ENCODE results near the gene DNAH17. TPM values are rescaled to one million over a fixed set of nuclear protein-coding genes. Genes with fewer than 3 reads are reported as not detected.

DNAH17 gene
- total RNA-seq (ENCODE audit: low replicate concordance), result 0.03 TPM in 1 of 2 replicates, not detected in the other

- Histone ChIP-seq H3K27ac (no peak within 1 kb of the TSS), H2AFZ (replicated peaks) (no peak within 1 kb of the TSS), H4K20me1 (ENCODE audit: low read depth) (no peaks in the 10 kb centered on the region), H3K36me3 (no peaks in the 10 kb centered on the region), H3F3A (ENCODE audit: low read depth) (no peaks in the 10 kb centered on the region), H3K27me3 (peaks cover 15% of the 10 kb centered on the region), H3K79me2 (ENCODE audit: low read depth) (no peaks in the 10 kb centered on the region), H3K9ac (no peak within 1 kb of the TSS), H3K4me1 (no peaks in the 10 kb centered on the region), H3K4me3 (no peak within 1 kb of the TSS), H3K4me2 (no peak within 1 kb of the TSS), H3K9me3 (ENCODE audit: low read depth) (no peaks in the 10 kb centered on the region)
- H3K27me3 Mint-ChIP-seq (ENCODE audit: insufficient read depth, low read depth), result peaks cover 4% of the 10 kb centered on the region
- no peak within 1 kb of the TSS for H3K4me3 Mint-ChIP-seq
- no peaks in the 10 kb centered on the region for H3K36me3 Mint-ChIP-seq
- no peak within 1 kb of the TSS for H3K27ac Mint-ChIP-seq
- TF ChIP-seq EZH2 (IDR thresholded peaks at IDR 0.05), result no peak
- H3K9me3 Mint-ChIP-seq, result no peaks in the 10 kb centered on the region
- DNase-seq (ENCODE audit: low spot score), result no peak
- peaks cover 3% of the 10 kb centered on the region for H3K4me1 Mint-ChIP-seq
Observed at GRCh38 chr17:78577296-78577695, at the start of gene DNAH17. Gene DNAH17, minus strand, starts transcription at chr17:78577396. Its CDS starts 2,339 bp downstream, at chr17:78575057.

- H3K36me3 ChIP-seq, result no peaks in the 10 kb centered on the region
- no peak overlapping the region for H3K4me3 Mint-ChIP-seq
- H3K27ac ChIP-seq, result no peak overlapping the region
- H2AFZ ChIP-seq (replicated peaks), result no peak overlapping the region
- H3K9me3 Mint-ChIP-seq, result peaks cover 4% of the 10 kb centered on the region
- H3K9ac ChIP-seq, result no peak overlapping the region
- H3K27me3 ChIP-seq, result no peaks in the 10 kb centered on the region
- no peaks in the 10 kb centered on the region for H3F3A ChIP-seq (ENCODE audit: low read depth)
- H3K4me1 Mint-ChIP-seq, result no peaks in the 10 kb centered on the region
- no peaks in the 10 kb centered on the region for H3K9me3 ChIP-seq (ENCODE audit: low read depth)
- H3K36me3 Mint-ChIP-seq, result no peaks in the 10 kb centered on the region
- no peak overlapping the region for H3K4me2 ChIP-seq
- peaks cover 8% of the 10 kb centered on the region for H3K27me3 Mint-ChIP-seq (ENCODE audit: insufficient read depth, low read depth)
- no peak for DNase-seq (ENCODE audit: low spot score)
- no peaks in the 10 kb centered on the region for H4K20me1 ChIP-seq (ENCODE audit: low read depth)
- no peaks in the 10 kb centered on the region for H3K4me1 ChIP-seq
- H3K79me2 ChIP-seq (ENCODE audit: low read depth), result no peaks in the 10 kb centered on the region
- no peak overlapping the region for H3K27ac Mint-ChIP-seq
- TF ChIP-seq CTCF (IDR thresholded peaks at IDR 0.05) (no peak), EZH2 (IDR thresholded peaks at IDR 0.05) (no peak)
- H3K4me3 ChIP-seq, result no peak overlapping the region
Observed at GRCh38 chr17:78624324-78625151, 47.3 kb upstream of the DNAH17 start.

- H3K9ac ChIP-seq, result no peak overlapping the region
- no peaks in the 10 kb centered on the region for H3K36me3 Mint-ChIP-seq
- no peak overlapping the region for H3K27ac ChIP-seq
- no peaks in the 10 kb centered on the region for H3K79me2 ChIP-seq (ENCODE audit: low read depth)
- no peaks in the 10 kb centered on the region for H3K36me3 ChIP-seq
- no peaks in the 10 kb centered on the region for H3F3A ChIP-seq (ENCODE audit: low read depth)
- peak overlapping the region; percentile 33 for H3K27ac Mint-ChIP-seq
- H3K4me3 ChIP-seq, result no peak overlapping the region
- DNase-seq (ENCODE audit: low spot score), result no peak
- H3K4me2 ChIP-seq, result no peak overlapping the region
- no peaks in the 10 kb centered on the region for H4K20me1 ChIP-seq (ENCODE audit: low read depth)
- TF ChIP-seq EZH2phosphoT487 (IDR thresholded peaks at IDR 0.05) (no peak), CTCF (IDR thresholded peaks at IDR 0.05) (no peak), EZH2 (IDR thresholded peaks at IDR 0.05) (no peak)
- H3K9me3 Mint-ChIP-seq, result peaks cover 7% of the 10 kb centered on the region
- no peaks in the 10 kb centered on the region for H3K9me3 ChIP-seq (ENCODE audit: low read depth)
- H3K27me3 ChIP-seq, result no peaks in the 10 kb centered on the region
- no peak overlapping the region for H2AFZ ChIP-seq (replicated peaks)
- no peak overlapping the region for H3K4me3 Mint-ChIP-seq
- no peaks in the 10 kb centered on the region for H3K4me1 ChIP-seq
- no peaks in the 10 kb centered on the region for H3K4me1 Mint-ChIP-seq
- peaks cover 8% of the 10 kb centered on the region for H3K27me3 Mint-ChIP-seq (ENCODE audit: insufficient read depth, low read depth)
Observed at GRCh38 chr17:78623541-78623940, 46.3 kb upstream of the DNAH17 start.
